Right atrium auricular region (tissue), 2 donors: ENCODE measurements around the gene FAM83B. TPM values are rescaled to one million over a fixed set of nuclear protein-coding genes. Genes with fewer than 3 reads are reported as not detected.

Experiments
- DNase-seq: peaks from one replicate; pipeline ENCODE4 v3.0.0-alpha.2; 2019; ENCODE audit warnings: low spot score
- H3K27ac ChIP-seq, 2 donors: fragments of 200-600 bp; sonication (generic); 1 replicate in 1 of 2; 2 replicates in 1 of 2; pipeline ENCODE4 v1.5.1; 2016 to 2019
- H3K27me3 ChIP-seq, 2 donors: fragments of 200-600 bp; sonication (generic); one replicate each; pipeline versions ENCODE4 v1.5.1 to v1.6.0; 2017 to 2019
- H3K36me3 ChIP-seq: fragments of 200-600 bp; sonication (generic); one replicate; pipeline ENCODE4 v1.5.1; 2016
- H3K4me1 ChIP-seq, 2 donors: fragments of 200-600 bp; sonication (generic); one replicate each; pipeline versions ENCODE4 v1.5.1 to v1.6.0; 2017 to 2019
- H3K4me3 ChIP-seq, 2 donors: fragments of 200-600 bp; sonication (generic); 1 replicate in 1 of 2; 2 replicates in 1 of 2; pipeline ENCODE4 v1.5.1; 2017 to 2019; ENCODE audit warnings: mild to moderate bottlenecking in 1 of 2, moderate library complexity in 1 of 2
- H3K9me3 ChIP-seq, 2 donors: fragments of 200-600 bp; sonication (generic); one replicate each; pipeline ENCODE4 v1.5.1; 2019
- CTCF ChIP-seq, 2 donors: fragments of 200-600 bp; sonication (generic); IDR thresholded peaks; one replicate each; pipeline ENCODE4 v1.5.1; 2019; ENCODE audit warnings: antibody characterized with exemption in 2 of 2
- total RNA-seq, 2 donors: library from RNA; depleted of rRNA; stranded (reverse); fragments of >200 nt; gene quantifications; one replicate each; pipeline ENCODE4 v1.1.0, GENCODE V29; 2016

The FAM83B gene
- total RNA-seq, 2 donors from 2014 or later: 8.9 to 19.6 TPM

- no peaks in the 10 kb centered on the region for H3K4me1 ChIP-seq
- no peak for DNase-seq
- H3K4me3 ChIP-seq: no peak overlapping the region
- H3K36me3 ChIP-seq: no peaks in the 10 kb centered on the region
- H3K27ac ChIP-seq: no peak overlapping the region
- no peak for TF ChIP-seq CTCF (IDR thresholded peaks at IDR 0.05)
- no peaks in the 10 kb centered on the region for H3K27me3 ChIP-seq
- peaks cover 0 to 19% of the 10 kb centered on the region in 2 donors for H3K9me3 ChIP-seq
Measured at GRCh38 chr6:54988576-54988975, 142.0 kb downstream of the FAM83B start.

- Histone ChIP-seq H3K9me3 (peaks cover 0 to 22% of the 10 kb centered on the region in 2 donors), H3K36me3 (no peaks in the 10 kb centered on the region), H3K27ac (no peak overlapping the region), H3K4me3 (no peak overlapping the region), H3K4me1 (no peaks in the 10 kb centered on the region), H3K27me3 (no peaks in the 10 kb centered on the region)
- no peak for DNase-seq
- no peak for TF ChIP-seq CTCF (IDR thresholded peaks at IDR 0.05)
Measured at GRCh38 chr6:54990001-54990400, 143.4 kb downstream of the FAM83B start.
